GM21529 (cell line): Measurements from ENCODE around the gene CD83.
"Not testable (repeated sequence)": the region's sequence is repeated elsewhere in the genome, so short reads cannot be mapped to it uniquely, and the experiment has no call there.

ENCODE experiments used
- ATAC-seq: cut with Tn5 transposase; IDR thresholded peaks from one replicate; pipeline ENCODE4 v1.9.1; 2021; ENCODE audit not compliant: unreplicated experiment

CD83 gene

GRCh38 chr6:14146506-14147096, 29.0 kb downstream of the CD83 start:
- ATAC-seq, result no peak

GRCh38 chr6:14147891-14148290, 30.3 kb downstream of the CD83 start:
- no peak for ATAC-seq

GRCh38 chr6:14148471-14148870, 30.9 kb downstream of the CD83 start:
- no peak for ATAC-seq

- ATAC-seq, result no peak
Observed at GRCh38 chr6:14149053-14149738, 31.6 kb downstream of the CD83 start.

- ATAC-seq, result no peak
Observed at GRCh38 chr6:14149739-14150130, 32.2 kb downstream of the CD83 start.

DNA sequence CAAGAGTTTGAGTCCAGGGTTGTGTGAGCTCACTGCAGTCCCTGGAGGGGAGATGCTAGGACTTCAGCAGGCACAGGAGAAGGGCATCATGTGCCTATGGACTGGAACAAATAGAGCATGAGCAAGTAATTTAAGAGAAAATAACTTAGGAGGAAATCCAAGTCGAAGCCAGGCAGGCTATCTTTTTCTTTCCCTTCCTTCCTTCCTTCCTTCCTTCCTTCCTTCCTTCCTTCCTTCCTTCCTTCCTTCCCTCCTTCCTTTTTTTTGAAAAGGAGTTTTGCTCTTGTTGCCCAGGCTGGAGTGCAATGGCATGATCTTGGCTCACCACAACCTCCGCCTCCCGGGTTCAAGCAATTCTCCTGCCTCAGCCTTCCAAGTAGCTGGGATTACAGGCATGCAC, 33.7 kb downstream of the CD83 start:
- not testable (repeated sequence) for ATAC-seq

- no peak for ATAC-seq
Observed at GRCh38 chr6:14151773-14152172, 34.2 kb downstream of the CD83 start.

- ATAC-seq, result no peak
Observed at GRCh38 chr6:14153228-14153627, 35.7 kb downstream of the CD83 start.

DNA sequence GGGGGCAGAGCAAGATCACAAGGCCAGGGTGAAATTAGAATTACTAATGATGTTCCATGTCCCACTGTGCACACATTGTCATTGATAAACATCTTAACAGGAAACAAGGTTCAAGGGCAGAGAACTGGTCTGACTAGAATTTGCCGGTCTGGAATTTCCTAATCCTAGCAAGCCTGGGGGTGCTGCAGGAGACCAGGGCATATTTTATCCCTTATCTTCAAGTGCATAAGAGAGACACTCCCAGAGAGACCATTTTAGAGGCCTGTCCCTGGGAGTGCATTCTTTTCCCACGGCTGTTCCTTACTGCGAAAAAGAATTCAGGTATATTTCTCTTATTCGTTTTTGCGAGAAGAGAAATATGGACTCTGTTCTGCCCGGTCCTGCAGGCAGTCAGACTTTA, 41.5 kb downstream of the CD83 start:
- ATAC-seq, result no peak

GRCh38 chr6:14162826-14163225, 45.3 kb downstream of the CD83 start:
- ATAC-seq, result no peak

GRCh38 chr6:14165091-14165490, 47.5 kb downstream of the CD83 start:
- ATAC-seq, result no peak

GRCh38 chr6:14166839-14167238, 49.3 kb downstream of the CD83 start:
- no peak for ATAC-seq

GRCh38 chr6:14170128-14170527, 52.6 kb downstream of the CD83 start:
- no peak for ATAC-seq

- no peak for ATAC-seq
Observed at GRCh38 chr6:14172562-14172961, 55.0 kb downstream of the CD83 start.

GRCh38 chr6:14174226-14174625, 56.7 kb downstream of the CD83 start:
- no peak for ATAC-seq

- no peak for ATAC-seq
Observed at GRCh38 chr6:14174996-14175395, 57.4 kb downstream of the CD83 start.

DNA sequence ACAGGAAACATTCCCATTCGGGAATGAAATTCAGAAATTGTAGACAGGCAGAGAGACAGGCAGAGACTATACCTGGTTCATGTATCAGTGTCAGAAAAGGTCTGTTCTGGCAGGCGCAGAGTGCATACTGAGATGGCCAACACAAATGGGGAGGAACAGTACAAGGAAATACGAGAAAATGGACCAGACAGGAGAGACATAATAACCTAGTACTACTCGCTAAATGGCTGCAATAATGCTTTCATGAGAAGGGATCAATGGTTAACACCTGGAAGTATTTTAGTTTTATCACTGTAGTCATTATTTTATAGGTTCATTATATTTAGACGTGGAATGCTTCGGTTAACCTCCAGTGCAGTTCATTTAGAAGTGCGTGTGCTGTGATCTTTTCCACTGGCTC, 58.9 kb downstream of the CD83 start:
- ATAC-seq, result no peak

GRCh38 chr6:14177413-14178082, 60.0 kb downstream of the CD83 start:
- ATAC-seq, result no peak

DNA sequence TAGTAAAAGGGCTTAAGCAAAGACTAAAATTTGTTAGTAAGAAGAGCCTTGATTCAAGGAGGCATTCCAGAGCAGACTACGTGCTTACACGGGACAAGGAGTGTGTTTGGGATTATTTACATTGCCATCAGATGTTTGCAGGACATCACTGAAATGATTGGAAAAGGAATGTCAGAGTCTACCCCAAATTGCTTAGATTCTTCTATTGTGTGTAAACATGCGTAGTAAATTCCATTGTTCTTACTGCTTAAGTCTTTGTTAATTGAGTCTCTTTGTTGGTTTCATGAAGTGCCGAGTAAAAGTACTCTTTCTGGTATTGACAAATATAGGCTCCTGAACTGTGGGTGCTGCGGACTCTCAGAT, 60.5 kb downstream of the CD83 start:
- no peak for ATAC-seq

GRCh38 chr6:14180609-14181008, 63.0 kb downstream of the CD83 start:
- no peak for ATAC-seq

DNA sequence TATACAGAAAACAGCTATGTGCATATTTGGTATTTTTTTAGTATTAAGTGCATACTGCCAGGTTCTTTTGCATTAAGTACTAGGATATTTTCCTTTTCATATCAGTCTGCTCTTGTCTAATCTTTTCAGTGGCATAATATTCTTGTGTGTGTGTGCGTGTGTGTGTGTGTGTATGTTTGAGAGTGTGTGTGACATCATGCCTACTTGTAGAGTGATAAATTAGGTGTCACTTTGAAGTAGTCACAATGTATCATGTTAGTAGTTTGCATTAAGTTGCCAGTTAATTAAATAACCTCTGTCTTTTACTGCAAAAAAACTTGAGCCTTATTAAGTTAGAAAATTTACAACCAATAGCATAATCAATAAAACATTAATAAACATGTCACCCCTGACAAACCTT, 65.3 kb downstream of the CD83 start:
- ATAC-seq, result no peak
